ENCODE data around the gene ZNF512B.

ZNF512B gene

DNA sequence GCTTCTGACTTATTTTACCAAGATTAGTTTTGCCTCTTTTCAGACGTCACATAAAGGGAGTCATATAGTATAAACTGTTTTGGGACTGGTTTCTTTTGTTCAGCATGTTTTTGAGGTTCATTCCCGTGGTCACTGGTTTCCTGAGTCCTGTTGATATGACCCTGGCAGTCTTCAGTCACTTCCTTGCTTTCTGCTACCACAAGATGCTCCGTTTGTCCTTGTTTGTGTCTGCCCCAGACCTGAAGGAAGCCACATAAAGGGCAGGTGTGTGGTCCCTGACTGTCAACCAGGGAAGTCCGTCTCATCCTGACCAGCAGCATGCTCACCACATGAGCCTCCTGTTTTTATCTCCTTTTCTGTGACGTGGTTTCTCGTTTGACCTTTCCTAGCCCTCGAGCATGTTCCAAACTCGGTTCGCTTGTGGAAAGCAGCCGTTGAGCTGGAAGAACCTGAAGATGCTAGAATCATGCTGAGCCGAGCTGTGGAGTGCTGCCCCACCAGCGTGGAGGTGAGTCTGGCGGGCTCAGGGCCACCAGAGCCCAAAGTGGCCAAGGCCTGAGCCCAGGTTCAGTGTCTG lies 40.2 kb upstream of the ZNF512B start:
- TF ChIP-seq, protein P1, sequence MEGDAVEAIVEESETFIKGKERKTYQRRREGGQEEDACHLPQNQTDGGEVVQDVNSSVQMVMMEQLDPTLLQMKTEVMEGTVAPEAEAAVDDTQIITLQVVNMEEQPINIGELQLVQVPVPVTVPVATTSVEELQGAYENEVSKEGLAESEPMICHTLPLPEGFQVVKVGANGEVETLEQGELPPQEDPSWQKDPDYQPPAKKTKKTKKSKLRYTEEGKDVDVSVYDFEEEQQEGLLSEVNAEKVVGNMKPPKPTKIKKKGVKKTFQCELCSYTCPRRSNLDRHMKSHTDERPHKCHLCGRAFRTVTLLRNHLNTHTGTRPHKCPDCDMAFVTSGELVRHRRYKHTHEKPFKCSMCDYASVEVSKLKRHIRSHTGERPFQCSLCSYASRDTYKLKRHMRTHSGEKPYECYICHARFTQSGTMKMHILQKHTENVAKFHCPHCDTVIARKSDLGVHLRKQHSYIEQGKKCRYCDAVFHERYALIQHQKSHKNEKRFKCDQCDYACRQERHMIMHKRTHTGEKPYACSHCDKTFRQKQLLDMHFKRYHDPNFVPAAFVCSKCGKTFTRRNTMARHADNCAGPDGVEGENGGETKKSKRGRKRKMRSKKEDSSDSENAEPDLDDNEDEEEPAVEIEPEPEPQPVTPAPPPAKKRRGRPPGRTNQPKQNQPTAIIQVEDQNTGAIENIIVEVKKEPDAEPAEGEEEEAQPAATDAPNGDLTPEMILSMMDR (IDR thresholded peaks at IDR 0.05; ENCODE audit: insufficient read depth, low read length, poor library complexity, severe bottlenecking) = no peak
- H3K4me3 ChIP-seq (replicated peaks; ENCODE audit: low read depth, low read length) = no peak overlapping the region
- H3K27me3 ChIP-seq (replicated peaks; ENCODE audit: control insufficient read depth, insufficient read depth, low read length) = no peaks in the 10 kb centered on the region
- no peak for DNase-seq (ENCODE audit: extremely low read depth, insufficient read length)
- H3K36me3 ChIP-seq (ENCODE audit: control insufficient read depth, insufficient read depth, low read length) = peaks cover 41% of the 10 kb centered on the region

DNA sequence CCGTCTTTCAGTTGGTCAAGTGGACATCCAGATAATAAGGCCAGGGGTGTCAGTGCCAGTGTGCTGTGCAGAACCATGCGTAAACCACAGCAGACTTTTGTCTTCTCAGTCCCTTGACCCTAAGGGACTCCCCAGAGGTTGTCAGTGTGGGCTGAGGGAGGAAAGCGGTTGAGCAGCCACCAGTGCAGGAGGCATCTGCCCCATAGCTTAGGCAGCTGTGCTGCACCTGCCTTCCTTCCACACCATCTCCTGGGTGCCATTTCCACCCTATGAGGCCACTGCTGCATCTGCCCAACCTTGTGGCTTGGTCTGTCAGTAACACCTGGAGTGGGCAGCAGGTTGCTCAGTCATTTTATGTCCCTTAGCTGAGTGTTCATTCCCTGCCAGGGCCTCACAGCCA lies 37.2 kb upstream of the ZNF512B start:
- TF ChIP-seq, protein P1 (IDR thresholded peaks at IDR 0.05; ENCODE audit: insufficient read depth, low read length, poor library complexity, severe bottlenecking) = no peak
- Histone ChIP-seq H3K4me3 (replicated peaks; ENCODE audit: low read depth, low read length) (no peak overlapping the region), H3K36me3 (ENCODE audit: control insufficient read depth, insufficient read depth, low read length) (peaks cover 50% of the 10 kb centered on the region), H3K27me3 (replicated peaks; ENCODE audit: control insufficient read depth, insufficient read depth, low read length) (no peaks in the 10 kb centered on the region)
- DNase-seq (ENCODE audit: extremely low read depth, insufficient read length) = no peak

DNA sequence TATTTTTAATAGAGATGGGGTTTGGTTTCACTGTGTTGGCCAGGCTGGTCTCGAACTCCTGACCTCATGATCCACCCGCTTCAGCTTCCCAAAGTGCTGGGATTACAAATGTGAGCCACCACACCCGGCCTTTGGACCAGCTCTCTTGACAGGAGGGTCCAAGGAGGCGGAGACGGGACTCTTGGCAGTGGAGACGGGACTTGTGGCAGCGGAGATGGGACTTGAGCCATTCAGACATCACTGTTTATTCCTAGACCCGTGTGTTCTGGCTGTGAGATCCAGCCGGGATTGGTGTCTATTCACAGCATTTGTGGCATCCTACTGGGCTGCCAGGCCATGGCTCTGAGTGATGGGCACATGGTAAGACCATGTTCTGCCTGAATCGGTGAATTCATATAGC lies 36.8 kb upstream of the ZNF512B start:
- peaks cover 52% of the 10 kb centered on the region for H3K36me3 ChIP-seq (ENCODE audit: control insufficient read depth, insufficient read depth, low read length)
- no peak overlapping the region for H3K4me3 ChIP-seq (replicated peaks; ENCODE audit: low read depth, low read length)
- DNase-seq (ENCODE audit: extremely low read depth, insufficient read length) = no peak
- TF ChIP-seq, protein P1 (IDR thresholded peaks at IDR 0.05; ENCODE audit: insufficient read depth, low read length, poor library complexity, severe bottlenecking) = no peak
- H3K27me3 ChIP-seq (replicated peaks; ENCODE audit: control insufficient read depth, insufficient read depth, low read length) = no peaks in the 10 kb centered on the region

DNA sequence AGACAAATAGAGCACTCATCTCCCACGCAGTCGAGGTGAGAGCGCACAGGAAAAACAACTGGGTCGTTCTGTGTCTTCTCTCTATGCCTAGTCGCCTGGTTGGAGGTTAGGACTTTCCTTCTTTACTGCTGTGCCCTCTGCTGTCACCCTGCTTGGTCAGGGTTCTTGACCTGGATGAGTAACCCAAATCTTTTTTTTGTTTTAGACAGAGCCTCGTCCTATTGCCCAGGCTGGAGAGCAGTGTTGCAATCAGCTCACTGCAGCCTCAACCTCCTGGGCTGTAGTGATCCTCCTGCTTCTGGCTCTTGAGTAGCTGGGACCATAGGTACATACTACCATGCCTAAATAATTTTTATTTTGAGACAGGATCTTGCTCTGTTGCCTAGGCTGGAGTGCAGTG lies 35.7 kb upstream of the ZNF512B start:
- Histone ChIP-seq H3K27me3 (replicated peaks; ENCODE audit: control insufficient read depth, insufficient read depth, low read length) (no peaks in the 10 kb centered on the region), H3K36me3 (ENCODE audit: control insufficient read depth, insufficient read depth, low read length) (peaks cover 51% of the 10 kb centered on the region), H3K4me3 (replicated peaks; ENCODE audit: low read depth, low read length) (no peak overlapping the region)
- TF ChIP-seq, protein P1 (IDR thresholded peaks at IDR 0.05; ENCODE audit: insufficient read depth, low read length, poor library complexity, severe bottlenecking) = no peak
- no peak for DNase-seq (ENCODE audit: extremely low read depth, insufficient read length)

DNA sequence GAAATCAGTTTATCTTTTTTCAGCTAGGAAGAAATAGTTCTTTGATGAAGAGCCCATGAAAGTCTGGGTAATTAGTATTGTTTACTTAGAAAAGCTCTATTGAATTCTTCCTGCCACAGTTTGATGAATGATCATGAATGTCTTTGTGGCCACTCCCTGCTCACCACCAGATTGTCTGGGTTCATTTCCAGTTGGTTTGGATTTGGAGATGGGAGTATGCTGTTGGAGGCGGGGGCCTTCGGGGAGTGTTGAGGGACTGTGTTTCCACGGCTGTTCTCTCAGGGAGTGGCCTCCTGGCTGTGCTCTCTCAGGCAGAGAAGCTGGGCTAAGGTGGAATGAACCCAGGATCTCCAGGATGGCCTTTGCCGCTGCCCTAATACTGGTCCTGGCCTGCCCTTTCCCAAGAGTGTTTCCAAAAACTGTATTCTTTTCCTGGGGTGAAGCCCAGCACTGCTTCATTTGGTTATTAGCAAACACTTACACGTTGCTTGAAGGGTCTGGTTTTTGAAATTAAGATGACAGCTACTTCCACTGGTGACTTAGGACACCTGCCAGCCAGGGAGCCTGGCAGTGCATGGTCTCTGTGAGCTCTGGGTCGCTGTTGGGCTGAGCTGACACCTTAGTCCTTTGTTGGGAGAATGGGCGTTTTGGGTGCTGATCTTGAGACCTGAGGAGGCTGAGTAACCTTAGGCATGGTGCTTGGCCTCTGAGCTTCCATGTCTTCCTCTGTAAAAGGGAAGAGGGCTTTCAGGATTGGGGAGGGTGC lies 34.4 kb upstream of the ZNF512B start:
- H3K4me3 ChIP-seq (replicated peaks; ENCODE audit: low read depth, low read length) = no peak overlapping the region
- peaks cover 48% of the 10 kb centered on the region for H3K36me3 ChIP-seq (ENCODE audit: control insufficient read depth, insufficient read depth, low read length)
- TF ChIP-seq, protein P1 (IDR thresholded peaks at IDR 0.05; ENCODE audit: insufficient read depth, low read length, poor library complexity, severe bottlenecking) = no peak
- no peak for DNase-seq (ENCODE audit: extremely low read depth, insufficient read length)
- no peaks in the 10 kb centered on the region for H3K27me3 ChIP-seq (replicated peaks; ENCODE audit: control insufficient read depth, insufficient read depth, low read length)
